Measurements from ENCODE around the gene SMIM24.

The SMIM24 gene

DNA sequence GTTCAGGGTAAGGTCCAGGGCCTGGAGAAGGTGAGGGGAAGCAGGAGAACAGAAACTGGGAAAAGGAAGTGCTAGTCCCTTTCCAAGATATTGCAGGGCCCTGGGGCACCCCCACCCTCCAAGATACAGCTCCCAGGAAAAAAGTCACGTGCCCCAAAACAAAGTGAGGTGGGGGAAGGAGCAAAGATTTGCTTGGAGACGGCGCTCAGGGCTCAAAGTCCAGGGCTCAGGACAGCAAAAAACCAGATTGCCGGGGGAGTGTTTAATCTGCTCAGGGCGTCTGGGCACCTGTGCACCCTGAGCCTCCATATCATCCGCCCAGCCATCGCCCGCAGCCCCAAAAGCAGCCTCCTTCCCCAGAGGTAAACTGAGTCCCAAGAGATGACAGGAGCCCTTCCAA is 6.3 kb downstream of the SMIM24 start:
- DNase-seq (ENCODE audit: low read depth in 2 of 2) = no peak

DNA sequence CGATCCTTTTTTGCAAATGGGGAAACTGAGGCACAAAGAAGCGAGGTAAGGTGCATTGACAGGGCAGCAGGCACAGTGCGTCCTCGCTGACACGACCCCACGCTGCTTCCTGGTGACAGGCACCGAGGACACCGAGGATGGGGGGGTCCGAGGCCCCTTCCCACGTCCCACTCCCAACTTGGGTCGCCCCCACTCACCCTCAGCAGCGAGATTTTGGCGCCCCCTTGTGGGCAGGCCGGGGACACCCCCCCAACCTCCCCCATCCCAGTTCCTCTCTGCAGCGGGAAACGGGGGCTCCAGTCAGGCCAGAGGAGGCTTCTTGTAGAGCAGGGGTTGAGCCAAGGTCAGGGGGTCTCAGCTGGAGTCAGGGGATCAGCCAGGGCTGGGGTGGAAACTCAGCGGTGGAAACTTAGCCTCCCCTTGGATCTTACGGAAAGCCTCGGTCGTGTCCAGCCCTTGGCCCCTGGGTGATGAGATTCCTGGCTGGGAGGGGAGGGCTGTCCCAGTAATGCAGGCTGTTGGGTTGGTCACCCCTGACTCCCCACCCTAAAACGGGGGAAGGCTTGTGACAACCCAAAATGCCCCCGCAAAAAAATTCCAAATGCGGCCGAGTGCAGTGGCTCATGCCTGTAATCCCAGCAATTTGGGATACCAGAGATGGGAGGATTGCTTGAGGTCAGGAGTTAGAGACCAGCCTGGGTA is 8.2 kb downstream of the SMIM24 start:
- DNase-seq (ENCODE audit: low read depth in 2 of 2) = no peak

GRCh38 chr19:3470500-3471128 is 9.7 kb downstream of the SMIM24 start:
- DNase-seq (ENCODE audit: low read depth in 2 of 2) = no peak

GRCh38 chr19:3469638-3470499 is 10.5 kb downstream of the SMIM24 start:
- no peak for DNase-seq (ENCODE audit: low read depth in 2 of 2)

GRCh38 chr19:3468211-3468610 is 12.1 kb downstream of the SMIM24 start:
- DNase-seq (ENCODE audit: low read depth in 2 of 2) = no peak

- DNase-seq (ENCODE audit: low read depth in 2 of 2) = no peak
Measured at GRCh38 chr19:3467437-3468198, 12.7 kb downstream of the SMIM24 start.

DNA sequence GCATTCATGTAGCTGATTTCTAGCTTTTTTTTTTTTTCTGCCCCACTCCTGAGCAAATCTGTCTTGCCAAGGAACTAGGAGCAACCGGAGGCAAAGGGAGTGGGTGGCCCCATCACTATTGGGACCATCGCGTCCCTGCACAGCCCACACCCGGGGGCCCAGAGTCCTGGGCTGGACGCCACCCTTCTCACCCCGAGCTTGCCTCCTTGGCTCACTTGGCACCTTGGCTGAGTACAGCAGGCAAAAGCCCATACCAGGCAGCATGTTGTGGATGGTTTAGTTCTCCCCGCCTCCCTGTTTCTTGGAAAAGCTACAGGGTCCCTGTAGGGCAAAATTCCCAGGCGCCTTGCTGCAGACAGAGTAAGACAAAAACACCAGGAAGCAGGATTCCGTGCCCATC is 13.7 kb downstream of the SMIM24 start:
- DNase-seq (ENCODE audit: low read depth in 2 of 2) = no peak

DNA sequence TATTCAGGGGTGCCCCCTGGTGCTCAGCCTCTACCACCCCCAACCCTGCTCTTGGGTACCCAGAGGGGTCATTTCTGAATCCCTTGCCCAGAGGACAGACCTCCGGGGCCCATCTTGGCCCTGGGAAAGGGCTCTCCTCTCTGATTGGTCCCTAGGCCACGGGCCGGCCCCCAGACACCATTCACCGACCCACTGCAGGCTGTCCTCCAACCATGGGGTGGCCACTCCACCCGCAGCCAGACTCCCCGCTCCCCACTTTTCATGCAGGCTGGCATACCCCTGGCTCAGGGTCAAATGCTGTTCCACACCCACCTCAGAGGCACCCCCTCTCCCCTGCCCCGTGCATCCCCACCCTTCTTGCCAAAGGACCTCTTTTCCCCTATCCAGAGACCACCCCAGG is 14.8 kb downstream of the SMIM24 start:
- no peak for DNase-seq (ENCODE audit: low read depth in 2 of 2)

- no peak for DNase-seq (ENCODE audit: low read depth in 2 of 2)
Measured at GRCh38 chr19:3464587-3465235, 15.6 kb downstream of the SMIM24 start.

GRCh38 chr19:3463714-3464586 is 16.4 kb downstream of the SMIM24 start:
- DNase-seq (ENCODE audit: low read depth in 2 of 2) = no peak

GRCh38 chr19:3462991-3463713 is 17.2 kb downstream of the SMIM24 start:
- DNase-seq (ENCODE audit: low read depth in 2 of 2) = no peak

- DNase-seq (ENCODE audit: low read depth in 2 of 2) = no peak
Measured at GRCh38 chr19:3459965-3460582, 20.3 kb downstream of the SMIM24 start.

DNA sequence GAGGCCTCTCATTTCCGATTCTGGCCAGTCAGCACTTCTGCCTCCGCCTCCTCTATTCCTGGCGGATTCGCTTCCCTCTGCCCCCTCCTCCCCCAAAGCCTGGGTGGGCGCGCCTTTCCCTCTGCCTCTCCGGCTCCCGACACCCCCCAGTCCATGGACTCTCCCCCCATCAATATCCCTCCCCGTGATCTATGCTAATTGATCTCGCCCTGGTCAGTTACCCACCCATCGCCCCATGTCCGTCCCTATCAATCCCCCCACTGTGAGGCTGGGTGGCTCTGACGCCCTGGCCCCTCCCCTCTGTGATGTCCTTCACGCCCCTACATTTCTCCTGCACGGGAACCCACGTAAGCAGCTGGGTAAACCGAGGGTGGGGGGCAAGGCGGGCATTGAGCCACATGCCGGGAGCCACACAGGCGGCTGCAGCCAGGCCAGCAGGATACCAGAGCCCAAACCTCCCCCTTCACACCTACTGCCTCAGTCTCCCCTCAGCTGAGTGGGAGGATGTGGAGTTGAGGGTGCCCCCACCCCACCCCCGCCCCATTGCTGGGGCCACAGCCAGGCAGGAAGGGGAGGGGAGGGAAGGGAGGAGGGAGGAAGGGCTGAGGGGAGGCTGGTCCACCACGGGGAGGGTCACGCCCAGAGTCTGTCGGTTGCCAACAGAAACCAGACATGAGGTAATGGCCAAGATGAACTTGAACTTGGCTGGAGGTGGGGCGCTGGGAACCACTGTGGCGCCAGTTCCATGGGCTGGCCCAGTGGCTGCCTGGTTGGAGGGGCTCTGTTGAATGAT is 21.0 kb downstream of the SMIM24 start:
- no peak for DNase-seq (ENCODE audit: low read depth in 2 of 2)

GRCh38 chr19:3458229-3459088 is 21.9 kb downstream of the SMIM24 start:
- no peak for DNase-seq (ENCODE audit: low read depth in 2 of 2)

GRCh38 chr19:3457528-3458228 is 22.6 kb downstream of the SMIM24 start:
- no peak for DNase-seq (ENCODE audit: low read depth in 2 of 2)

GRCh38 chr19:3456925-3457527 is 23.3 kb downstream of the SMIM24 start:
- DNase-seq (ENCODE audit: low read depth in 2 of 2) = no peak

Measured in activated CD8-positive, alpha-beta memory T cell treated with anti-CD3 and anti-CD28 coated beads for 4 hours (primary cell).